ENCODE results near the gene MYOCD. TPM values are rescaled to one million over a fixed set of nuclear protein-coding genes. Genes with fewer than 3 reads are reported as not detected.

Gene MYOCD
- total RNA-seq, 2 donors from 2014 or later: 7.5 to 11.8 TPM

- H3K4me3 Mint-ChIP-seq: no peak overlapping the region
- Histone ChIP-seq H3K4me1 (ENCODE audit: control insufficient read depth, insufficient read depth, low read length) (no peaks in the 10 kb centered on the region), H3K4me3 (ENCODE audit: low read length) (no peak overlapping the region), H3K9me3 (ENCODE audit: control insufficient read depth, low read length) (no peaks in the 10 kb centered on the region), H3K27me3 (ENCODE audit: control insufficient read depth, insufficient read depth, low read length, poor library complexity, severe bottlenecking) (no peaks in the 10 kb centered on the region), H3K36me3 (ENCODE audit: control insufficient read depth, insufficient read depth, low read length) (peaks cover 7% of the 10 kb centered on the region), H3K27ac (ENCODE audit: low read depth, low read length) (no peak overlapping the region), H3K9ac (ENCODE audit: extremely low read depth, low read length, poor library complexity, severe bottlenecking) (no peak overlapping the region)
- no peak for DNase-seq
- H3K27me3 Mint-ChIP-seq (ENCODE audit: insufficient read depth): no peaks in the 10 kb centered on the region
- H3K4me1 Mint-ChIP-seq: no peaks in the 10 kb centered on the region
- no peaks in the 10 kb centered on the region for H3K9me3 Mint-ChIP-seq
- no peaks in the 10 kb centered on the region for H3K36me3 Mint-ChIP-seq (ENCODE audit: low read depth)
- WGBS, 2 experiments (ENCODE audit: insufficient coverage in 1 of 2, insufficient read length in 1 of 2): 93 to 96% methylated on average over 7 to 10 of the region's 10 CpGs
- H3K27ac Mint-ChIP-seq: no peak overlapping the region
- TF ChIP-seq CTCF (conservative IDR thresholded peaks at IDR 0.05): no peak
Measured at GRCh38 chr17:12683299-12683698, 17.6 kb downstream of the MYOCD start.

DNA sequence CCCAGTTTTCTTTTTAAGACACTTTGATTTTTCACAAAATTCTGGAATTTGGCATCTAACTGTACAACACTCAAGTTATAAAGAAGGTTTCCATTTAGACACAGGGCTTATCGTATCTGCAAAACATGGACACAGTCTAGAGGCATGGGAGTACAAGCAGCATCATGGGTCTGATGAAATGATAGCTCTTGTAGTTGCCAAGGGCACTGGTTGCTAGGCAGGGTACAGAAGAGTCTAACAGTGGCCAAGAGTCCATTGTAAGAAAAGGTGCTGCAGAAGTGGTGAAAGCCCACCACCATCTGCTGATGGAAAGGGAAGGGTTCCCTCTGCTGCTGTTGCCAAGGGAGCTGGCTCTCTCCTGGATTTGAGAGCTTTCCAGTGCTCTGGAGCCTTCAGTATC lies 20.8 kb downstream of the MYOCD start:
- H3K4me3 ChIP-seq (ENCODE audit: low read length): no peak overlapping the region
- H3K27me3 ChIP-seq (ENCODE audit: control insufficient read depth, insufficient read depth, low read length, poor library complexity, severe bottlenecking): no peaks in the 10 kb centered on the region
- no peak overlapping the region for H3K27ac Mint-ChIP-seq
- WGBS, 2 experiments (ENCODE audit: insufficient coverage in 1 of 2, insufficient read length in 1 of 2): 91 to 100% methylated on average over 1 of the region's 1 CpG
- TF ChIP-seq CTCF (conservative IDR thresholded peaks at IDR 0.05): no peak
- no peak overlapping the region for H3K27ac ChIP-seq (ENCODE audit: low read depth, low read length)
- H3K4me1 ChIP-seq (ENCODE audit: control insufficient read depth, insufficient read depth, low read length): no peaks in the 10 kb centered on the region
- no peaks in the 10 kb centered on the region for H3K4me1 Mint-ChIP-seq
- H3K4me3 Mint-ChIP-seq: no peak overlapping the region
- H3K9me3 Mint-ChIP-seq: no peaks in the 10 kb centered on the region
- peaks cover under 1% of the 10 kb centered on the region for H3K36me3 ChIP-seq (ENCODE audit: control insufficient read depth, insufficient read depth, low read length)
- DNase-seq: no peak
- H3K36me3 Mint-ChIP-seq (ENCODE audit: low read depth): no peaks in the 10 kb centered on the region
- H3K9me3 ChIP-seq (ENCODE audit: control insufficient read depth, low read length): no peaks in the 10 kb centered on the region
- no peaks in the 10 kb centered on the region for H3K27me3 Mint-ChIP-seq (ENCODE audit: insufficient read depth)
- no peak overlapping the region for H3K9ac ChIP-seq (ENCODE audit: extremely low read depth, low read length, poor library complexity, severe bottlenecking)

DNA sequence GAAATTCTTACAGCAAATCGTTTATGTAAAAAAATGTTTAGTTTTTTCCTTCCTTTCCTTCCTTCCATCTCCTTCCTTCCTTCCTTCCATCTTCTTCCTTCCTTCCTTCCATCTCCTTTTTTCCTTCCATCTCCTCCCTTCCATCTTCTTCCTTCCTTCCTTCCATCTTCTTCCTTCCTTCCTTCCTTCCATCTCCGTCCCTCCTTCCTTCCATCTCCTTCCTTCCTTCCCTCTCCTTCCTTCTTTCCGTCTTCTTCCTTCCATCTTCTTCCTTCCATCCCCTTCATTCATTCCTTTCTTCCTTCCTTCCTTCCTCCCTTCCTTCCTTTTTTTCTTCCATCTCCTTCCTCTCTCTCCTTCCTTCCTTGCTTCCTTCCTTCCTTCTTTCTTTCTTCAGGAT lies 22.7 kb downstream of the MYOCD start:
- no peaks in the 10 kb centered on the region for H3K36me3 Mint-ChIP-seq (ENCODE audit: low read depth)
- TF ChIP-seq CTCF (conservative IDR thresholded peaks at IDR 0.05): no peak
- H3K27ac Mint-ChIP-seq: no peak overlapping the region
- H3K9me3 Mint-ChIP-seq: no peaks in the 10 kb centered on the region
- Histone ChIP-seq H3K9ac (ENCODE audit: extremely low read depth, low read length, poor library complexity, severe bottlenecking) (no peak overlapping the region), H3K27ac (ENCODE audit: low read depth, low read length) (no peak overlapping the region), H3K36me3 (ENCODE audit: control insufficient read depth, insufficient read depth, low read length) (peaks cover 9% of the 10 kb centered on the region), H3K9me3 (ENCODE audit: control insufficient read depth, low read length) (no peaks in the 10 kb centered on the region), H3K27me3 (ENCODE audit: control insufficient read depth, insufficient read depth, low read length, poor library complexity, severe bottlenecking) (no peaks in the 10 kb centered on the region), H3K4me1 (ENCODE audit: control insufficient read depth, insufficient read depth, low read length) (no peaks in the 10 kb centered on the region), H3K4me3 (ENCODE audit: low read length) (no peak overlapping the region)
- H3K4me1 Mint-ChIP-seq: no peaks in the 10 kb centered on the region
- no peaks in the 10 kb centered on the region for H3K27me3 Mint-ChIP-seq (ENCODE audit: insufficient read depth)
- no peak overlapping the region for H3K4me3 Mint-ChIP-seq
- DNase-seq: no peak
- 89 to 96% methylated on average over 3 of the region's 3 CpGs for WGBS, 2 experiments (ENCODE audit: insufficient coverage in 1 of 2, insufficient read length in 1 of 2)

Measured in endodermal cell (in vitro differentiated cells).